Mesenchymal stem cell (in vitro differentiated cells and primary cell): ENCODE measurements around the gene OR10G8.
"Not testable (repeated sequence)": the region's sequence is repeated elsewhere in the genome, so short reads cannot be mapped to it uniquely, and the experiment has no call there.

Source experiments
- DNase-seq: peaks from one replicate; pipeline ENCODE4 v3.0.0-alpha.2; 2013
- H2AFZ ChIP-seq: one replicate; pipeline ENCODE4 v1.6.1; 2013; ENCODE audit warnings: low read depth, mild to moderate bottlenecking, control low read depth, inconsistent platforms, low read length, moderate library complexity
- H2AK5ac ChIP-seq: 2 replicates; pipeline ENCODE4 v1.6.1; 2013; ENCODE audit warnings: low read length, moderate library complexity, mild to moderate bottlenecking, inconsistent platforms; ENCODE audit not compliant: severe bottlenecking
- H2BK120ac ChIP-seq: one replicate; pipeline ENCODE4 v1.6.1; 2013; ENCODE audit warnings: low read depth, mild to moderate bottlenecking, inconsistent platforms, low read length, moderate library complexity
- H2BK12ac ChIP-seq, 2 experiments: one replicate each; pipeline ENCODE4 v1.6.1; 2013; ENCODE audit warnings: inconsistent platforms in 2 of 2, low read length in 2 of 2, mild to moderate bottlenecking in 2 of 2, moderate library complexity in 2 of 2, control low read depth in 1 of 2
- H2BK15ac ChIP-seq: one replicate; pipeline ENCODE4 v1.6.1; 2013; ENCODE audit warnings: mild to moderate bottlenecking, low read depth, inconsistent platforms; ENCODE audit not compliant: poor library complexity, severe bottlenecking
- H2BK5ac ChIP-seq: 2 replicates; pipeline ENCODE4 v1.6.1; 2013; ENCODE audit warnings: low read depth, mild to moderate bottlenecking, low read length, control low read depth, inconsistent platforms; ENCODE audit not compliant: poor library complexity, severe bottlenecking
- H3K14ac ChIP-seq, 2 experiments: one replicate each; pipeline ENCODE4 v1.6.1; 2013; ENCODE audit warnings: inconsistent platforms in 2 of 2, low read length in 2 of 2, control low read depth in 1 of 2, mild to moderate bottlenecking in 1 of 2, moderate library complexity in 1 of 2
- H3K18ac ChIP-seq, 2 experiments: one replicate each; pipeline ENCODE4 v1.6.1; 2013; ENCODE audit warnings: inconsistent platforms in 2 of 2, low read length in 2 of 2, control low read depth in 1 of 2, low read depth in 1 of 2, mild to moderate bottlenecking in 1 of 2
- H3K23ac ChIP-seq, 2 experiments: one replicate each; pipeline ENCODE4 v1.6.1; 2013; ENCODE audit warnings: inconsistent platforms in 2 of 2, low read length in 2 of 2, mild to moderate bottlenecking in 2 of 2, moderate library complexity in 2 of 2, control low read depth in 1 of 2
- H3K27ac ChIP-seq: 2 replicates; pipeline ENCODE4 v1.5.1; 2013; ENCODE audit warnings: mild to moderate bottlenecking, moderate library complexity, low read length, control low read depth, inconsistent platforms; ENCODE audit not compliant: poor library complexity, severe bottlenecking
- H3K27me3 ChIP-seq, 2 experiments: 2 replicates each; pipeline versions ENCODE4 v1.6.1 to v1.7.0; 2013; ENCODE audit warnings: low read length in 2 of 2, mild to moderate bottlenecking in 2 of 2, moderate library complexity in 2 of 2, control low read depth in 1 of 2, inconsistent platforms in 1 of 2; ENCODE audit not compliant: control insufficient read depth in 1 of 2, insufficient read depth in 1 of 2
- H3K36me3 ChIP-seq, 2 experiments: 2 replicates each; pipeline versions ENCODE4 v1.6.1 to v1.7.0; 2013; ENCODE audit warnings: low read length in 2 of 2, control low read depth in 1 of 2, inconsistent platforms in 1 of 2, low read depth in 1 of 2, mild to moderate bottlenecking in 1 of 2; ENCODE audit not compliant: insufficient read depth in 2 of 2, control insufficient read depth in 1 of 2
- H3K4ac ChIP-seq, 2 experiments: one replicate each; pipeline ENCODE4 v1.6.1; 2013; ENCODE audit warnings: inconsistent platforms in 2 of 2, low read length in 2 of 2, mild to moderate bottlenecking in 2 of 2, moderate library complexity in 2 of 2, control low read depth in 1 of 2, low read depth in 1 of 2
- H3K4me1 ChIP-seq: 2 replicates; pipeline ENCODE4 v1.6.1; 2013; ENCODE audit warnings: low read depth, low read length, control low read depth; ENCODE audit not compliant: control insufficient read depth, insufficient read depth
- H3K4me2 ChIP-seq: 2 replicates; pipeline ENCODE4 v1.6.1; 2013; ENCODE audit warnings: low read length, mild to moderate bottlenecking, inconsistent platforms; ENCODE audit not compliant: poor library complexity, severe bottlenecking
- H3K4me3 ChIP-seq, 2 experiments: 2 replicates each; pipeline versions ENCODE4 v1.5.1 to v1.7.0; 2013; ENCODE audit warnings: low read length in 2 of 2, mild to moderate bottlenecking in 2 of 2, control low read depth in 1 of 2, low read depth in 1 of 2; ENCODE audit not compliant: insufficient read depth in 1 of 2
- H3K79me1 ChIP-seq: replicated peaks from 2 replicates; pipeline ENCODE4 v1.6.1; 2013; ENCODE audit warnings: mild to moderate bottlenecking, control low read depth, low read length, inconsistent platforms; ENCODE audit not compliant: poor library complexity, severe bottlenecking
- H3K9ac ChIP-seq: 2 replicates; pipeline ENCODE4 v1.7.0; 2013; ENCODE audit warnings: mild to moderate bottlenecking, low read length, moderate library complexity
- H3K9me3 ChIP-seq: 2 replicates; pipeline ENCODE4 v1.7.0; 2013; ENCODE audit warnings: mild to moderate bottlenecking, low read length; ENCODE audit not compliant: control insufficient read depth
- H4K8ac ChIP-seq: one replicate; pipeline ENCODE4 v1.6.1; 2013; ENCODE audit warnings: inconsistent platforms, mild to moderate bottlenecking, low read length, moderate library complexity
- H4K91ac ChIP-seq: one replicate; pipeline ENCODE4 v1.6.1; 2013; ENCODE audit warnings: mild to moderate bottlenecking, low read length, inconsistent platforms
- WGBS: methylation state at CpG from one replicate; pipeline ENCODE4 v1.1.7; 2013; ENCODE audit warnings: mixed read lengths; 5-methylcytosine and 5-hydroxymethylcytosine counted together

OR10G8 gene

DNA sequence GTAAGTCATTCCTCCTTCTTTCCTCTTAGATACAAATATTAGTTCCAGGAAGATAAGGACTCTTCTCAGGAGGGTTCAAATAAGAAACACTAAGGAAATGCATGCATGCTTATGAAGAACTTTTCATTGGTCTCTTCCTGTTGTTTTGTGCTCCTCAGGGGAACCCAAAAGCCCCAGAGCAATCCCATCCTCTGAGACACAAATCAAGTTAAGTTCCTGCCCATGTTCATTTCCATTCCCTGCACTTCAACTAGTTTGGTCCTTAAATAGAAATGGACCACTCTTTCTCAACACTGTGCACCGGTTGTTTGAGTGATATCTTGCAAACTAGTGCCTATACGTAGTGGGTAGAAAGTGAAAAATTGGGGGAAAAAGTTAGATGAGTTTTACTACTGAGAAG, 13.9 kb upstream of the OR10G8 start, which contains the start of gene OR10G4:
TSS of gene OR10G4 (plus strand) at position 301 of the 400 bp plus-strand sequence. CDS start 2,578 bp downstream, outside the sequence.
- H3K9ac ChIP-seq: no peak within 1 kb of the TSS
- H3K27me3 ChIP-seq: no peaks in the 10 kb centered on the region
- no peak within 1 kb of the TSS for H3K4ac ChIP-seq
- no peak within 1 kb of the TSS for H3K23ac ChIP-seq
- no peak for DNase-seq
- no peaks in the 10 kb centered on the region for H3K36me3 ChIP-seq
- H2BK15ac ChIP-seq: no peak within 1 kb of the TSS
- H3K4me2 ChIP-seq: no peak within 1 kb of the TSS
- H4K91ac ChIP-seq: no peak within 1 kb of the TSS
- H3K4me1 ChIP-seq: no peaks in the 10 kb centered on the region
- H3K14ac ChIP-seq: no peak within 1 kb of the TSS
- H2BK120ac ChIP-seq: no peak within 1 kb of the TSS
- no peak within 1 kb of the TSS for H2BK12ac ChIP-seq
- H2AK5ac ChIP-seq: no peak within 1 kb of the TSS
- WGBS: 67% methylated on average over 2 of the region's 2 CpGs
- H2BK5ac ChIP-seq: no peak within 1 kb of the TSS
- no peaks in the 10 kb centered on the region for H3K79me1 ChIP-seq
- no peak within 1 kb of the TSS for H3K18ac ChIP-seq
- no peak within 1 kb of the TSS for H2AFZ ChIP-seq
- no peaks in the 10 kb centered on the region for H3K9me3 ChIP-seq
- no peak within 1 kb of the TSS for H3K27ac ChIP-seq
- no peak within 1 kb of the TSS for H4K8ac ChIP-seq
- H3K4me3 ChIP-seq: no peak within 1 kb of the TSS

DNA sequence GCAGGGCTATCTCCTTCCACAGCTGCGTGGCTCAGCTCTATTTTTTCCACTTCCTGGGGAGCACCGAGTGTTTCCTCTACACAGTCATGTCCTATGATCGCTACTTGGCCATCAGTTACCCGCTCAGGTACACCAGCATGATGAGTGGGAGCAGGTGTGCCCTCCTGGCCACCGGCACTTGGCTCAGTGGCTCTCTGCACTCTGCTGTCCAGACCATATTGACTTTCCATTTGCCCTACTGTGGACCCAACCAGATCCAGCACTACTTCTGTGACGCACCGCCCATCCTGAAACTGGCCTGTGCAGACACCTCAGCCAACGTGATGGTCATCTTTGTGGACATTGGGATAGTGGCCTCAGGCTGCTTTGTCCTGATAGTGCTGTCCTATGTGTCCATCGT, 10.8 kb upstream of the OR10G8 start:
- H3K4ac ChIP-seq, H3K18ac ChIP-seq, H3K14ac ChIP-seq, H2BK5ac ChIP-seq, H3K23ac ChIP-seq, H3K9ac ChIP-seq, H3K9me3 ChIP-seq, H4K8ac ChIP-seq, DNase-seq, H3K27me3 ChIP-seq, H3K4me1 ChIP-seq, H3K36me3 ChIP-seq, H3K4me2 ChIP-seq, H2AK5ac ChIP-seq, H2BK12ac ChIP-seq, H2BK120ac ChIP-seq, H3K4me3 ChIP-seq, H2BK15ac ChIP-seq, H4K91ac ChIP-seq, H3K79me1 ChIP-seq, H3K27ac ChIP-seq, H2AFZ ChIP-seq: not testable (repeated sequence)
- 85% methylated on average over 4 of the region's 9 CpGs for WGBS

DNA sequence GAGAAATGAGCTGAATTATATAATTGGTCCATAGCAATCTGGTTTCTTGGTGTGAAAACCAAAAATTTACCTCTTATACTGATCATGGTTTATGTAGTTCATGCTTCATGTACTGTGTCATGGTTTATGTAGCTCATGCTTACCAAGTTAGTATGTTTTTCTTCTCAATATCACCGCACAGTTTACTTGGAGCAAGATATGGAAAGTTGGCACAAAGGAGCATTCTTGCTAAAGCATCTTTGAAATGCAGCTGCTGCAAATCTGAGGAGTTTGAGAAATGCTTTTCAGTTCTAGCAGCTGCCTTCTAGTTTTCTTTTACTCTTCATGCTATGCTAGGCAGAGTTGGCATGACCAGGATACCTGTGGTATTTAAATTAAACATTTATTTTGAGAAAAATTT, 10.1 kb downstream of the OR10G8 start:
- Histone ChIP-seq H3K9me3 (no peaks in the 10 kb centered on the region), H3K4me2 (no peak overlapping the region), H3K27me3 (no peaks in the 10 kb centered on the region), H2BK12ac (no peak overlapping the region), H4K8ac (no peak overlapping the region), H4K91ac (no peak overlapping the region), H3K18ac (no peak overlapping the region), H3K36me3 (no peaks in the 10 kb centered on the region), H3K4me1 (no peaks in the 10 kb centered on the region), H3K14ac (no peak overlapping the region), H3K4ac (no peak overlapping the region), H2BK15ac (no peak overlapping the region), H2AK5ac (no peak overlapping the region), H3K4me3 (no peak overlapping the region), H2AFZ (no peak overlapping the region), H2BK5ac (no peak overlapping the region), H3K23ac (no peak overlapping the region), H3K9ac (no peak overlapping the region), H2BK120ac (no peak overlapping the region), H3K79me1 (no peaks in the 10 kb centered on the region), H3K27ac (no peak overlapping the region)
- DNase-seq: no peak
- WGBS: 100% methylated on average over 1 of the region's 1 CpG

DNA sequence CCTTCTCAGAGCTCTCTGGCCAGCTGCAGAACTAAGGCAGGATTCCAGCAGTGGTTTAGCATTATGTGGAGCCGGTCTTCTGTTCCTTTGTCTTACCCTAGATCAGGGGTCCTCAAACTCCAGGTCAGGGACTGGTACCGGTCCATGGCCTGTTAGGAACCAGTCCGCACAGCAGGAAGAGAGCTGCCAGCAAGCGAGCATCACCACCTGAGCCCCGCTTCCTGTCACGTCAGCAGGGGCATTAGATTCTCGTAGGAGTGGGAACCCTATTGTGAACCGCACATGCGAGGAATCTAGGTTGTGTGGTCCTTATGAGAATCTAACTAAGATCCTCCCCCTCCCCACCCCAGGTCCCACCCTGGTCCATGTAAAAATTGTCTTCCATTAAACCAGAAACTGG, 13.0 kb downstream of the OR10G8 start:
- Histone ChIP-seq H3K14ac (no peak overlapping the region), H3K79me1 (no peaks in the 10 kb centered on the region), H2BK12ac (no peak overlapping the region), H3K18ac (no peak overlapping the region), H4K8ac (no peak overlapping the region), H3K4me2 (no peak overlapping the region), H4K91ac (no peak overlapping the region), H3K36me3 (no peaks in the 10 kb centered on the region), H2BK120ac (no peak overlapping the region), H2AFZ (no peak overlapping the region), H3K27ac (no peak overlapping the region), H2BK5ac (no peak overlapping the region), H3K9ac (no peak overlapping the region), H2AK5ac (no peak overlapping the region), H2BK15ac (no peak overlapping the region), H3K4me1 (no peaks in the 10 kb centered on the region), H3K4me3 (no peak overlapping the region), H3K23ac (no peak overlapping the region), H3K4ac (no peak overlapping the region), H3K9me3 (no peaks in the 10 kb centered on the region), H3K27me3 (no peaks in the 10 kb centered on the region)
- DNase-seq: no peak
- WGBS: 91% methylated on average over 9 of the region's 9 CpGs
